Stimulated activated CD8-positive, alpha-beta memory T cell treated with anti-CD3 and anti-CD28 coated beads, Interleukin-4, amount 100 ng/mL, for 4 hours (primary cell): ENCODE results near the gene DDR1.
A peak's percentile ranks its signal among the peaks of the same experiment; 100 is the strongest.
"Not testable (repeated sequence)": the region's sequence is repeated elsewhere in the genome, so short reads cannot be mapped to it uniquely, and the experiment has no call there.

Experiments used
- DNase-seq, 2 donors: peaks; one replicate each; pipeline ENCODE4 v3.0.0-alpha.2; 2020; ENCODE audit warnings: low read depth in 2 of 2, low spot score in 1 of 2

The DDR1 gene

GRCh38 chr6:30891816-30892538 lies 7.7 kb downstream of the DDR1 start:
- DNase-seq = no peak

- no peak for DNase-seq
Observed at GRCh38 chr6:30893001-30893591, 8.8 kb downstream of the DDR1 start.

- DNase-seq = no peak
Observed at GRCh38 chr6:30893666-30894065, 9.3 kb downstream of the DDR1 start.

- no peak for DNase-seq
Observed at GRCh38 chr6:30894381-30894780, 10.1 kb downstream of the DDR1 start.

- DNase-seq = no peak
Observed at GRCh38 chr6:30894935-30895334, 10.6 kb downstream of the DDR1 start.

- DNase-seq = no peak
Observed at GRCh38 chr6:30895343-30895742, 11.0 kb downstream of the DDR1 start.

GRCh38 chr6:30896541-30896940 lies 12.2 kb downstream of the DDR1 start:
- no peak for DNase-seq

GRCh38 chr6:30897882-30898281 lies 13.6 kb downstream of the DDR1 start:
- no peak for DNase-seq

GRCh38 chr6:30898750-30899360 lies 14.5 kb downstream of the DDR1 start:
- DNase-seq = no peak

GRCh38 chr6:30900863-30901417 lies 16.6 kb downstream of the DDR1 start:
- no peak for DNase-seq

GRCh38 chr6:30901436-30901835 lies 17.1 kb downstream of the DDR1 start:
- no peak for DNase-seq

GRCh38 chr6:30902196-30902595 lies 17.9 kb downstream of the DDR1 start:
- not testable (repeated sequence) for DNase-seq

- DNase-seq = no peak
Observed at GRCh38 chr6:30902709-30903108, 18.4 kb downstream of the DDR1 start.

GRCh38 chr6:30903236-30903635 lies 18.9 kb downstream of the DDR1 start:
- DNase-seq = no peak

GRCh38 chr6:30907290-30907757 lies 23.0 kb downstream of the DDR1 start:
- not testable (repeated sequence) for DNase-seq

GRCh38 chr6:30907758-30908591 lies 23.7 kb downstream of the DDR1 start, which contains the start of gene GTF2H4:
Gene GTF2H4, plus strand, starts transcription at chr6:30908207.
- DNase-seq = peak; percentile 87 to 90

- DNase-seq = no peak
Observed at GRCh38 chr6:30908700-30909099, 24.4 kb downstream of the DDR1 start.

GRCh38 chr6:30910473-30910872 lies 26.2 kb downstream of the DDR1 start:
- DNase-seq = not testable (repeated sequence)

GRCh38 chr6:30912746-30913520 lies 28.6 kb downstream of the DDR1 start:
- DNase-seq = no peak

GRCh38 chr6:30913721-30914075 lies 29.4 kb downstream of the DDR1 start:
- DNase-seq = no peak
